ENCODE results near the gene SCNN1G. TPM values are rescaled to one million over a fixed set of nuclear protein-coding genes. Genes with fewer than 3 reads are reported as not detected.

The SCNN1G gene
- total and polyA plus RNA-seq, 2 of the 4 experiments (the other 2 are of a cell fraction): not detected

DNA sequence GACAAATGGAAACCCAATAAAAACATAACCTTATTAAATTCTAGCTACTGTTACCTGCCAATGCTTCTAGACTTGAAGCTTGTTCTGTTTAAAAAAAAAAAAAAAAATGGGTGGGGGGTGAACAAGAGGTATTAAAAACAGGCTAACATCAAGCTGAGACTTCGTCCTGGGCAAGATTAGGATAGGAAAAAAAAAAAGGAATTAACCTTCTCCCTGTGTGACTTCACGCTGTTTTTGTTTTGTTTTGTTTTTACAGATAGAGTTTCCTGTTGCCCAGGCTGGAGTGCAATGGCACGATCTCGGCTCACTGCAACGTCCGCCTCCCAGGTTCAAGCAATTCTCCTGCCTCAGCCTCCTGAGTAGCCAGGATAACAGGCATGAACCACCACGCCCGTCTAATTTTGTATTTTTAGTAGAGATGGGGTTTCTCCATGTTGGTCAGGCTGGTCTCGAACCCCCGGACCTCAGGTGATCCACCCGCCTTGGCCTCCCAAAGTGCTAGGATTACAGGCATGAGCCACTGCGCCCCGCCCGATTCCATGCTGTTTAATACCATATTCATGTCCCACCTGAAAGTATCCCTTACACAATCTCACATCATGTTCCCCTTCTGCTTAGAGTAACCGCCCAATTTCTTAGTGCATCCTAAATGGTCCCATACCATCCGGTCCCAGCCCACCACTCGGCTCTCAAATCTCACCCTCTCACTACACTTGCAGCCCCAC lies 35.5 kb upstream of the SCNN1G start:
- no CpG with 5 or more reads among the region's 17 CpGs for WGBS, 2 experiments (ENCODE audit: extremely low coverage in 2 of 2, insufficient read length in 1 of 2)
- no peak overlapping the region for H2BK120ac ChIP-seq (ENCODE audit: low read depth, low read length)
- H4K91ac ChIP-seq (ENCODE audit: insufficient read depth, low read depth, low read length): no peak overlapping the region
- TF ChIP-seq CEBPB (IDR thresholded peaks at IDR 0.05; ENCODE audit: low read depth, low read length) (no peak), MXI1 (IDR thresholded peaks at IDR 0.05; ENCODE audit: borderline replicate concordance, low read depth, low read length) (no peak), MAZ (IDR thresholded peaks at IDR 0.05; ENCODE audit: borderline replicate concordance, low read depth, low read length) (no peak), RCOR1 (IDR thresholded peaks at IDR 0.05; ENCODE audit: insufficient replicate concordance, low read length) (no peak), RFX5 (IDR thresholded peaks at IDR 0.05; ENCODE audit: low read depth, low read length) (no peak), RAD21 (IDR thresholded peaks at IDR 0.05; ENCODE audit: low read length) (no peak), CHD1 (IDR thresholded peaks at IDR 0.05; ENCODE audit: low read depth, low read length) (no peak), POLR2A (IDR thresholded peaks at IDR 0.05; ENCODE audit: low read depth, low read length) (no peak), FOS (IDR thresholded peaks at IDR 0.05; ENCODE audit: low read depth, low read length) (no peak), MAFK (IDR thresholded peaks at IDR 0.05; ENCODE audit: low read depth, low read length) (no peak), ELK1 (IDR thresholded peaks at IDR 0.05; ENCODE audit: borderline replicate concordance, low read depth, low read length) (no peak), SMC3 (IDR thresholded peaks at IDR 0.05; ENCODE audit: low read depth, low read length) (no peak), BHLHE40 (IDR thresholded peaks at IDR 0.05; ENCODE audit: low read depth, low read length) (no peak)
- TF ChIP-seq, protein P1, sequence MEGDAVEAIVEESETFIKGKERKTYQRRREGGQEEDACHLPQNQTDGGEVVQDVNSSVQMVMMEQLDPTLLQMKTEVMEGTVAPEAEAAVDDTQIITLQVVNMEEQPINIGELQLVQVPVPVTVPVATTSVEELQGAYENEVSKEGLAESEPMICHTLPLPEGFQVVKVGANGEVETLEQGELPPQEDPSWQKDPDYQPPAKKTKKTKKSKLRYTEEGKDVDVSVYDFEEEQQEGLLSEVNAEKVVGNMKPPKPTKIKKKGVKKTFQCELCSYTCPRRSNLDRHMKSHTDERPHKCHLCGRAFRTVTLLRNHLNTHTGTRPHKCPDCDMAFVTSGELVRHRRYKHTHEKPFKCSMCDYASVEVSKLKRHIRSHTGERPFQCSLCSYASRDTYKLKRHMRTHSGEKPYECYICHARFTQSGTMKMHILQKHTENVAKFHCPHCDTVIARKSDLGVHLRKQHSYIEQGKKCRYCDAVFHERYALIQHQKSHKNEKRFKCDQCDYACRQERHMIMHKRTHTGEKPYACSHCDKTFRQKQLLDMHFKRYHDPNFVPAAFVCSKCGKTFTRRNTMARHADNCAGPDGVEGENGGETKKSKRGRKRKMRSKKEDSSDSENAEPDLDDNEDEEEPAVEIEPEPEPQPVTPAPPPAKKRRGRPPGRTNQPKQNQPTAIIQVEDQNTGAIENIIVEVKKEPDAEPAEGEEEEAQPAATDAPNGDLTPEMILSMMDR (conservative IDR thresholded peaks at IDR 0.05; ENCODE audit: low read depth, low read length): no peak
- TF ChIP-seq, protein P2, sequence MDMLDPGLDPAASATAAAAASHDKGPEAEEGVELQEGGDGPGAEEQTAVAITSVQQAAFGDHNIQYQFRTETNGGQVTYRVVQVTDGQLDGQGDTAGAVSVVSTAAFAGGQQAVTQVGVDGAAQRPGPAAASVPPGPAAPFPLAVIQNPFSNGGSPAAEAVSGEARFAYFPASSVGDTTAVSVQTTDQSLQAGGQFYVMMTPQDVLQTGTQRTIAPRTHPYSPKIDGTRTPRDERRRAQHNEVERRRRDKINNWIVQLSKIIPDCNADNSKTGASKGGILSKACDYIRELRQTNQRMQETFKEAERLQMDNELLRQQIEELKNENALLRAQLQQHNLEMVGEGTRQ (IDR thresholded peaks at IDR 0.05; ENCODE audit: low read depth, low read length): no peak
- peaks cover 22% of the 10 kb centered on the region for H4K20me1 ChIP-seq (ENCODE audit: insufficient read depth, low read length)
- H2AK9ac ChIP-seq (replicated peaks; ENCODE audit: low read depth, low read length, poor library complexity): no peak overlapping the region
- dilution Hi-C loops (cut with HindIII; ENCODE audit: low sequenced_read_pairs, unreplicated experiment) (no loop called here), intact Hi-C loops (cut with micrococcal nuclease) (loop anchor here (5.0 kb wide), 1 partner anchor 75 kb away; no protein-coding TSS in a partner anchor), in situ Hi-C loops (cut with MboI; ENCODE audit: low sequenced_read_pairs) (no loop called here)
- H2BK20ac ChIP-seq (ENCODE audit: low read depth, low read length): no peak overlapping the region
- no peak overlapping the region for H2AFZ ChIP-seq (replicated peaks; ENCODE audit: low read length, poor library complexity)
- no peak overlapping the region for H3K4me3 ChIP-seq (ENCODE audit: insufficient read depth, low read depth, low read length)
- H3K9me3 ChIP-seq (ENCODE audit: control insufficient read depth, insufficient read depth, low read length): no peaks in the 10 kb centered on the region
- H3K27me3 ChIP-seq (ENCODE audit: control insufficient read depth, insufficient read depth, low read length): no peaks in the 10 kb centered on the region
- H3K4ac ChIP-seq (ENCODE audit: low read depth, low read length): no peak overlapping the region
- CTCF ChIA-PET: no interaction called here
- H3K9ac ChIP-seq (ENCODE audit: low read depth, low read length): no peak overlapping the region
- H2AK5ac ChIP-seq (ENCODE audit: low read depth, low read length): no peak overlapping the region
- no peak overlapping the region for H3K27ac ChIP-seq (ENCODE audit: insufficient read depth, low read length)
- no peak overlapping the region for H4K8ac ChIP-seq (ENCODE audit: low read depth in 2 of 2, low read length in 2 of 2)
- DNase-seq (no peak), ATAC-seq (ENCODE audit: low read depth) (no peak)
- H3K36me3 ChIP-seq (ENCODE audit: control insufficient read depth, insufficient read depth, low read length): no peaks in the 10 kb centered on the region
- peaks cover 7% of the 10 kb centered on the region for H3K9me1 ChIP-seq (ENCODE audit: insufficient read depth, low read length)
- H3K56ac ChIP-seq (ENCODE audit: extremely low read depth, insufficient read depth, low read length): no peak overlapping the region
- H4K5ac ChIP-seq (ENCODE audit: low read depth, low read length): no peak overlapping the region
- H2BK5ac ChIP-seq (ENCODE audit: low read depth, low read length, poor library complexity, severe bottlenecking): no peak overlapping the region
- peaks cover 8% of the 10 kb centered on the region for H3K4me1 ChIP-seq (ENCODE audit: control insufficient read depth, insufficient read depth, low read length)
- POLR2A ChIA-PET (ENCODE audit: unreplicated experiment): no interaction called here
- peaks cover 22 to 40% of the 10 kb centered on the region in 2 experiments; a peak in 3 of 4 replicates for H3K79me1 ChIP-seq (ENCODE audit: low read depth in 1 of 2, low read length in 2 of 2)
- H3K23ac ChIP-seq (ENCODE audit: low read depth, low read length): no peak overlapping the region
- H3K4me2 ChIP-seq (ENCODE audit: low read depth, low read length): no peak overlapping the region
- H3K18ac ChIP-seq (ENCODE audit: low read depth, low read length): no peak overlapping the region
- no peak overlapping the region for H3K14ac ChIP-seq (replicated peaks; ENCODE audit: low read depth, low read length)
- BruUV-seq (replicated peaks): no TSS peak
- H2BK15ac ChIP-seq (ENCODE audit: low read depth, low read length): no peak overlapping the region

Data from IMR-90 (cell line).